HFFc6 (cell line): ENCODE measurements around the gene ARL4C. TPM values are rescaled to one million over a fixed set of nuclear protein-coding genes. Genes with fewer than 3 reads are reported as not detected.

ENCODE experiments used
- DNase-seq: peaks from one replicate; pipeline ENCODE4 v3.0.0-alpha.2; 2018
- H3K27ac Mint-ChIP-seq: 2 replicates; pipeline ENCODE4 v1.8.0; 2020; ENCODE audit warnings: mild to moderate bottlenecking, mixed read lengths
- H3K27me3 Mint-ChIP-seq: 2 replicates; pipeline ENCODE4 v1.8.0; 2021; ENCODE audit warnings: mild to moderate bottlenecking, moderate library complexity, mixed read lengths; ENCODE audit not compliant: insufficient read depth
- H3K36me3 Mint-ChIP-seq: 2 replicates; pipeline ENCODE4 v1.8.0; 2021; ENCODE audit warnings: low read depth, mixed read lengths
- H3K4me1 Mint-ChIP-seq: 2 replicates; pipeline ENCODE4 v1.8.0; 2020; ENCODE audit warnings: low read depth, mixed read lengths
- H3K4me3 Mint-ChIP-seq: 2 replicates; pipeline ENCODE4 v1.8.0; 2020; ENCODE audit warnings: mild to moderate bottlenecking, moderate library complexity, mixed read lengths
- H3K9me3 Mint-ChIP-seq: 2 replicates; pipeline ENCODE4 v1.8.0; 2020; ENCODE audit warnings: mild to moderate bottlenecking, mixed read lengths
- total RNA-seq, 6 experiments: library from RNA; stranded (reverse); fragmentation: NEBNext Ultra II Directional; extraction: Animal tissue kit (Norgen Biotek cat#: 25700); gene quantifications; 2 replicates in 1 of 6; 3 replicates in 5 of 6; pipeline ENCODE4 v1.2.3, GENCODE V29; 2021
- TF ChIP-seq, protein P1 (sequence below): fragments of 200-600 bp; sonication (generic); IDR thresholded peaks from 2 replicates; pipeline ENCODE4 v1.5.0; 2021; ENCODE audit warnings: antibody characterized with exemption, mild to moderate bottlenecking

The ARL4C gene
- total RNA-seq, 6 experiments from 2014 or later: 3.6 to 6.5 (median 6.0) TPM

DNA sequence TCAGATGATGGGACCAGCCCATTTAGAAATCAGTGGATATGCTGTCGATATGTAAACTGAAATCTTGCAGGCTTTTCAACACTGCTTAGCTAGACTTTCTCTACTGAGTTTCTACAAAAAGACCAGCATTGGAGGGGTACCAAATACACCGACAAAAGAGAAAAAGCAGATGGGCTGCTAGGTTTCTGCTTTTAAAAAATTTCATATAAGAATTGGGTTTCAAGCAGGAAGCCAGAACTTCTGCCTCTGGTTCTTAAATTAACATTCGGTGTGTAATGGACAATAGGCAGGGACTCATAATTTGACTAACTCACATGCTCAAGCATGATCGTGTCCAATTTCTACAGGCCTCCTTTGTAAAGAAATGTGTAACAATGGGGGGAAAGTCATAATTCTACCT lies 3.1 kb downstream of the ARL4C start:
- Mint-ChIP-seq H3K9me3 (peaks cover 4% of the 10 kb centered on the region; the same call in 1 of the 2 replicates), H3K27me3 (no peaks in the 10 kb centered on the region), H3K4me1 (peaks cover 34% of the 10 kb centered on the region), H3K4me3 (no peak overlapping the region; the same call in 1 of the 2 replicates), H3K27ac (no peak overlapping the region), H3K36me3 (peaks cover 6% of the 10 kb centered on the region)
- DNase-seq: no peak
- TF ChIP-seq, protein P1, sequence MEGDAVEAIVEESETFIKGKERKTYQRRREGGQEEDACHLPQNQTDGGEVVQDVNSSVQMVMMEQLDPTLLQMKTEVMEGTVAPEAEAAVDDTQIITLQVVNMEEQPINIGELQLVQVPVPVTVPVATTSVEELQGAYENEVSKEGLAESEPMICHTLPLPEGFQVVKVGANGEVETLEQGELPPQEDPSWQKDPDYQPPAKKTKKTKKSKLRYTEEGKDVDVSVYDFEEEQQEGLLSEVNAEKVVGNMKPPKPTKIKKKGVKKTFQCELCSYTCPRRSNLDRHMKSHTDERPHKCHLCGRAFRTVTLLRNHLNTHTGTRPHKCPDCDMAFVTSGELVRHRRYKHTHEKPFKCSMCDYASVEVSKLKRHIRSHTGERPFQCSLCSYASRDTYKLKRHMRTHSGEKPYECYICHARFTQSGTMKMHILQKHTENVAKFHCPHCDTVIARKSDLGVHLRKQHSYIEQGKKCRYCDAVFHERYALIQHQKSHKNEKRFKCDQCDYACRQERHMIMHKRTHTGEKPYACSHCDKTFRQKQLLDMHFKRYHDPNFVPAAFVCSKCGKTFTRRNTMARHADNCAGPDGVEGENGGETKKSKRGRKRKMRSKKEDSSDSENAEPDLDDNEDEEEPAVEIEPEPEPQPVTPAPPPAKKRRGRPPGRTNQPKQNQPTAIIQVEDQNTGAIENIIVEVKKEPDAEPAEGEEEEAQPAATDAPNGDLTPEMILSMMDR: no peak

DNA sequence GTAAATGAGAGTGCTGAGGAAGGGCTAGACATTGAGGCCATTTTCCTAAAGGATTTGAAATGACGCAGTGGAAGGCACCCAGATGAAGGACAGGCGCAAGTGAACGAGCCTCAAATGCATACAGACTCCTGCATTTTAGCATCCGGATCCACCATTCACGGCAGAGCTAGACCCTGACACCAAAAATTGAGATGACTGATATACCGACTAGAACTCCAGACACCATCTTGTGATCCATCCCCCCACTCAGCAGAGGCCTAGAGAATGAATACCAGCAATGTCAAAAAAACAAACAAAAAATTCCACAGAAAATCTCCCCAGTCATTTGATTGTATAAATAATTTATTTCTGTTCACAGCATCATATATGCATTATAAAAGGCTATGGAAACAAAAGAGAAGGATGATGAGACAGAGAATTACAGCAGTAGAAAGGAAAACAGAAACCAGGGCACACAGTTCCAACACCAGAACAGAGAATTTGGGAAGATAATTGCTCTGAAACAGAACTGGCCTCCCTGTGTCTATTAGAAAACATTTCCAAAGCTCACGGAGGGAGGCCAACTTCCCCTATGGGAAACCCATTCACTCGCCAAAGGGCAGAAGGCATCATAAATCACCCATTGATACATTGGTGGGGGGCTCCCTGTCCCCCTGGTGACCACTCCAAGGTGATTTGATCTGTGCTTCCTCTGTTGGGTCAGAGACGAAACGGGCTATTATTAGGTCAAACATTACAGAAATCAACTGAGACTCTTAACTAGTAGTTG lies 4.0 kb downstream of the ARL4C start:
- Mint-ChIP-seq H3K36me3 (peaks cover 6% of the 10 kb centered on the region), H3K9me3 (peaks cover 4% of the 10 kb centered on the region; the same call in 1 of the 2 replicates), H3K4me3 (no peak overlapping the region), H3K27me3 (no peaks in the 10 kb centered on the region), H3K27ac (no peak overlapping the region; the same call in 1 of the 2 replicates), H3K4me1 (peaks cover 34% of the 10 kb centered on the region)
- TF ChIP-seq, protein P1: no peak
- no peak for DNase-seq

DNA sequence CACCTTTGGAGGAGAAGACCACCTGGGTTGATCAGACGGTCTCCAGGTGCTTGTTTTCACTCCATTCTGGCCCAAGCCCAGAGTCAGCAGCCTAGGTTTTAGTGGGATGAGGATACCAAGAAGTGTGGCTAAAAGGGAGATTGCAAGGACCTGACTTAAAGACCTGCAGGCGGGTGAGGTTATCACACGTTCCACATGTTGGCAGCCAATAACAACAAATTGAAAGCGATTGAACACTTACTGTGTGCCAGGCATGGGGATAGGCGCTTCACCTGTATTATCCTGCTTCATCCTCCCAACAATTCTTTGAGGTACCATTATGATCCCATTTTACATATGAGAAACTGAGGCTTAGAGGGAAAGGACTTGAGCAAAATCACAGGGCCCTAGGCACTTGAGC lies 5.0 kb downstream of the ARL4C start:
- Mint-ChIP-seq H3K27ac (no peak overlapping the region), H3K4me3 (no peak overlapping the region), H3K36me3 (peaks cover 6% of the 10 kb centered on the region), H3K9me3 (peaks cover 4% of the 10 kb centered on the region; the same call in 1 of the 2 replicates), H3K4me1 (peaks cover 34% of the 10 kb centered on the region), H3K27me3 (peaks cover 1% of the 10 kb centered on the region; the same call in 1 of the 2 replicates)
- DNase-seq: no peak
- TF ChIP-seq, protein P1: no peak

DNA sequence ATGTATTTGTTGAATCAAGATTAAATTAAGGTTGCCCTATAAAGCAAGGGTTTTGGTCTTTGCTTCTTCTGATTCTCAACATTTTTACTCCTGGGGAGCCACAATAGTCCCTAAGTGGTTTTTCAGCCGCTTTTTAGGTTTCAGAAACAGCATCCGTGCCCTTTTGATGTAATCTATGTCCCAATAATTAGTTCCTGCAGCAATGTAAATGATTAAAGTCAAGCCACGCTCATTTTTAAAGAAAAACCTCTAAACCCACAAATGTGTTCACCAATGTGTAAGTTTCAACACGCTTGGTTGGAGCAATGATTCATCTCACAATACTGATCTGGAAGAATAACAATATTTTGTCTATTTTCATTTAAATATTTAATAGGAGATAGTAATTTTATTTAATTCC lies 5.6 kb downstream of the ARL4C start:
- peaks cover 34% of the 10 kb centered on the region for H3K4me1 Mint-ChIP-seq
- H3K4me3 Mint-ChIP-seq: no peak overlapping the region
- TF ChIP-seq, protein P1: no peak
- H3K27me3 Mint-ChIP-seq: peaks cover 1% of the 10 kb centered on the region; the same call in 1 of the 2 replicates
- H3K9me3 Mint-ChIP-seq: peaks cover 4% of the 10 kb centered on the region; the same call in 1 of the 2 replicates
- H3K27ac Mint-ChIP-seq: no peak overlapping the region
- DNase-seq: no peak
- H3K36me3 Mint-ChIP-seq: peaks cover 6% of the 10 kb centered on the region

DNA sequence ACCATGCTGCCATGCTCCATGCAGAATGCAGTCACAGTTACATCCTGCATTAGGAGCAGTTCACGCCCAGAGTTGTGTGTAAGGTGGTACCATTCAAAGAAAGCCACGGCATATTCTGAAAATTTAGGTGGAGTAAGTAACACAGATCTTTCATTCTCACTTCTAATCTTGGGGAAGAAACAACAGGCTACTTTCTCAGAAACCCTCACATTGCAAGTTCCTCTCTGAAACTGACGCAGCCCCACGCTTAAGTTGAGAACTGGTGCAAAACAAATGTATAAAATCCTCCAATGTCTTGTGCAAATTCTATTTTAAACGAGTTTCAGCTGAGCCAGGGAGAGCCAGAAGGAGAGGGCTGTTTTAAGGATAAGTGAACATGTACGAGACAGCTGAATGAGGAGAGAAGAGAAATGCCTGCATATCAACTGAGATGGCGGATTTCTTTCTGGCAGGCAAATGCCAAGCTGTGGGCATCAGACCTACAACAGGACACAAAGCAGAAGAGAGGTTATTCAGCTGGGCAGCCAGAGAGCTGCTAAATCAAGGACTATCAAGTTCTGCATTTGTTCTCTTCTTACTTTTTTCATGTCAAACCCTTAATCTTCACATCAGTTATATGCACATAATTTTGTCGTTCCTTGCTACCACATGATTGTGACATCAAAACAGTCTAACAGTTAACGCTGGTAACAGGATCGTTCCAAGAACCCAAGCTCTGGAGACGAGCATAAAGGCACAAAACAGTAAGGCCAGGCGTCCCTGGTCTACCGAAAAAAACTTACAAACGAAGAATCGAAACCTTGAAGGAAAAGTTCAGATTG lies 6.4 kb downstream of the ARL4C start:
- H3K9me3 Mint-ChIP-seq: no peaks in the 10 kb centered on the region
- no peak overlapping the region for H3K4me3 Mint-ChIP-seq
- H3K27ac Mint-ChIP-seq: no peak overlapping the region
- TF ChIP-seq, protein P1: no peak
- H3K4me1 Mint-ChIP-seq: peaks cover 26% of the 10 kb centered on the region
- no peak for DNase-seq
- H3K27me3 Mint-ChIP-seq: peaks cover 1% of the 10 kb centered on the region; the same call in 1 of the 2 replicates
- no peaks in the 10 kb centered on the region for H3K36me3 Mint-ChIP-seq
